NCI-H345 (cell line): ENCODE measurements around the gene SUMO1.
"Not testable (repeated sequence)": the region's sequence is repeated elsewhere in the genome, so short reads cannot be mapped to it uniquely, and the experiment has no call there.

ENCODE experiments used
- DNase-seq: peaks from one replicate; lab custom pipeline; 2025; lab: John Stamatoyannopoulos, UW

Gene SUMO1

DNA sequence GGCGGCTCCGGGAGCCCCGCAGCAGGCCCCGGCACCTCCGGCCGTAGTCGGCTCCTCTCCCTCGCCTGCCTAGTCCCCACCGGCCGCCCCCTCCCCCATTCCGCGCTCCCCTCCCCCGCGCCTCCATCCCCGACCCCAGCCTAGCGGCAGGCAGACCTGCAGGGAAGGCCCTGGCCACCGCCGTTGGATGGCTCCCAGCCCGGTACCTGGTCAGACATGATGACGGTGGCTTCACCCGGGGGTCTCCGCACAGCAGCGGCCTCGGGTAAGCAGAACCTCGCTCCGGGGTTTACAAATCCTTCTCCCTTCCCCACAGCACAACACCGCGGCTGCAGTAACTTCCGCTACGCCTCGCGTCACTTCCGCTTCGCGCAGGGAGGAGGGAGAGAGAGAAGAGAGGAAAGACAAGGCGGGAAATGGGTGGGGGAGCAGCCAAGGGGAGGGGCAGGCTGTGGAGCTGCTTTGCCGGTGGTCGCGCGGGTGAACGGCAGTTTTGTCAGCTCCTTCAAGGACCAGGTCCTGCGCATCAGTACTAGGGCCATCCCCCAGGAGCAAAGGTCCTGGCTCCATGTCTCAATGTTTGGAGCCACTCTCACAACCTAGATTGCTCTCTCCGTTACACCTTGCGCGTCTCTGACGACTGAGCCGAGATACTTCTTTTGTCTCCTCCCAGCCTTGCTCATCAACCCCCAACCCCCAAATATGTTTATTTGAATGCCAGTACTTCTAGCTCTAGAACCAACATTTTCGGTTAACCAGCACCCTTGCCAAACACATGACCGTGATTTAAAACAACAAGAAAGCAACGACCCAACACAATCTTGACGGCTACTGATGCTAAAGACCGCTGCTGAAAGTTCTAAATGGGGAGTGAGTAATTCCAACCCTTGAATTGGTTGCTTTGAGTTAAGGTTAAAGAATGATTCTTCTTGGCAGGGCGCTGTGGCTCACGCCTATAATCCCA lies at the start of gene SUMO1:
TSS of gene SUMO1 (minus strand) at position 364 of the 964 bp plus-strand sequence. CDS start at position 218, 146 bp downstream.
- DNase-seq = peak; percentile 94

DNA sequence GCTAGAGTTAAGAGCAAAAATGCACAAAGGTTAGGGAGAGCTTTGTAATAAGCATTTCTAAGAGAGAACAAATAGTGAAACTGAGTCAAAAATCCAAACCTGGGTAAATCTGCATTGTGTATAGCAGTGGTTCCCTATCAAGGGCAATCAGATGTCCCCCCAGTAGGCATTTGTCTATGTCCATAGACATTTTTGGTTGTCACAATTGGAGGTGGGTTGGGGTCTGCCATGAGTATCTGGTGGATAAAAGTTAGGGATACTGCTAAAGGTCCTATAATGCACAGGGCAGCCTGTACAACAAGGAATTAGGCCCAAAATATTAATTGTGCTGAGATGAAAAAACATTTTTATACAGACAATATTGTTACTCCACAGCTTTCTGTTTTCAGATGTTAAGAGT lies 48.2 kb upstream of the SUMO1 start:
- no peak for DNase-seq

- DNase-seq = peak; percentile 10
Observed at GRCh38 chr2:202278944-202279343, 40.5 kb upstream of the SUMO1 start.

GRCh38 chr2:202278036-202278760 lies 39.8 kb upstream of the SUMO1 start:
- DNase-seq = peak; percentile 5

DNA sequence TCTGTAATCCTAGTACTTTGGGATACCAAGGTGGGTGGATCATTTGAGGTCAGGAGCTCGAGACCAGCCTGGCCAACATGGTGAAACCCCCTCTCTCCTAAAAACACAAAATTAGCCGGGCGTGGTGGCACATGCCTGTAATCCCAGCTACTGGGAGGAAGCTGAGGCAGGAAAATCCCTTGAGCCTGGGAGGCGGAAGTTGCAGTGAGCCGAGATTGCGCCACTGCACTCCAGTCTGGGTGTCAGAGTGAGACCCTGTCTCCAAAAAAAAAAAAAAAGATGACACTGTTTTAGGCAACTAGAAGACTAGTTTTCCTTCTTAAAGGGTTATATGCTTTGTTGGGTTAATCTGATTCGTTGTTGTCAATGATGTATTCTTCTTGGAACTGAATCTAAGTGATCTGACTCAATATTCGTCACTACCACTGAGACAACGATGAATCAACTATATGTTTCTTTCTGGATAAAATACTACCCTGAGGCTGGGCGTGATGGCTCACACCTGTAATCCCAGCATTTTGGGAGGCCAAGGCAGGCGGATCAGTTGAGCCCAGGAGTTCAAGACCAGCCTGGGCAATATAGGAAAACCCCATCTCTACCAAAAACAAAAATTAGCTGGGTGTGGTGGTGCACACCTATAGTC lies 37.8 kb upstream of the SUMO1 start:
- not testable (repeated sequence) for DNase-seq

DNA sequence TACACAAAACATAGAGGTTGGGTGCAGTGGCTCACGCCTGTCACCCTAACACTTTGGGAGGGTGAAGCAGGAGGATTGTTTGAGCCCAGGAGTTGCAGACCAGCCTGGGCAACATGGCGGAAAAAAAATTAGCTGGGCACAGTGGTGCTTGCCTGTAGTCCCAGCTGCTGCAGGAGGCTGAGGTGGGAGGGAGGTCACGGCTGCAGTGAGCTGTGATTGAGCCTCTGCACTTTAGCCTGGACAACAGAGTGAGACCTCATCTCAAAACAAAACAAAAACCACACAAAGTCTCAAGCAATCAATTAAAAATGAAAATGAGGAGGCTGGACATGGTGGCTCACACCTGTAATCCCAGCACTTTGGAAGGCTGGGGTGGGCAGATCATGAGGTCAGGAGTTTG lies 32.1 kb upstream of the SUMO1 start:
- DNase-seq = no peak

DNA sequence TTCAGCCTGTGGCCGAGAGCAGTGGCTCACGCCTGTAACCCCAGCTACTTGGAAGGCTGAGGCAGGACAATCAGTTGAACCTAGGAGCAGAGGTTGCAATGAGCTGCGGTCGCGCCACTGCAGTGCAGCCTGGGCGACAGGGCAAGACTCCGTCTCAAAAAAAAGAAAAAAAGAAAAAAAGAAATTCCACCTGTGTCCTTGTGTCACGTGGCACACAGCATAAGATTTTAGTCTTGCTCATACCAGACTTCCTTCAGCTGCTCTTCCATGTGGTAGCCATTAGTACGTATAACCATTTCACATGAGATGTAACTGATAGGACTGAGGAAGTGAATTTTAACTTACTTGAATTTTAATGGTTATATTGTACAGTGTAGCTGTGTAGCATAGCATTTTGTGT lies 31.2 kb upstream of the SUMO1 start:
- no peak for DNase-seq

- no peak for DNase-seq
Observed at GRCh38 chr2:202267495-202267894, 29.1 kb upstream of the SUMO1 start.

DNA sequence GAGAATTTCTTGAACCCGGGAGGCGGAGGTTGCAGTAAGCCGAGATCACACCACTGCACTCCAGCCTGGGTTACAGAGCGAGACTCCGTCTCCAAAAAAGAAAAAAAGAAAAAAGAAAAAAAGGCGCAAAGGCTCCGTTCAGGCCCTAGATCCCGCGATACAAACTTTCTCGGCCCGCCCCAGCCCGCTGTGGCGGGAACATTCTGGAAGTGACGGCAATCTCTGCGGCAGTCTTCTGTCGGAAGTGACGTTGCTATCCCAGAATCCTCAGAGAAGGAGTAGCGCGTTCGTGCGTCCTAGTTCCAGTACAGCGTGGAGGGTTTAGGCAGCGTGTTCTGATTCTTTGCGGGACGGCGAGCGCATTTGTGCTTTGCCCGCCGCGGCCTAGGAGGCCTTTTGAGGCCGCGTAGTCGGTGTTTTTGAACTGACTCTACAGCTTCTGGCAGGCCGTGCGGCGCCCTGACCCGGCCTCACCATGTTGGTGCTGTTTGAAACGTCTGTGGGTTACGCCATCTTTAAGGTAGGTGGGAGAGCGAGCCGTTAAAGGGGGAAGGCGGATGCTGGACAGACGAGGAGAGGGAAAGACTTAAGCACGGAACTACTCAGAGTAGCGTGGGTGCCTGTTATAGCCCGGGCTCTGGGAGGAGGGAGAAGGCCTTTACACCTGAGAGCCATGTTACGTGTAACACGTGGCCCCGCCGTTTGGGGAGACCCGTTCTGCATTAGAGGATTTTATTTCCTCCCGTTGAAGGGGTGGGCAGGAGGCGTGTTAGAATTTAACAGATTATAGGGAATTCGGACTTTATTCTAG lies 27.3 kb upstream of the SUMO1 start, which contains the start of gene NOP58:
TSS of gene NOP58 (plus strand) at position 297 of the 811 bp plus-strand sequence. CDS start at position 476, 179 bp downstream.
- peak; percentile 97 for DNase-seq

GRCh38 chr2:202261531-202261930 lies 23.1 kb upstream of the SUMO1 start:
- DNase-seq = no peak

- DNase-seq = no peak
Observed at GRCh38 chr2:202251494-202251893, 13.1 kb upstream of the SUMO1 start.

DNA sequence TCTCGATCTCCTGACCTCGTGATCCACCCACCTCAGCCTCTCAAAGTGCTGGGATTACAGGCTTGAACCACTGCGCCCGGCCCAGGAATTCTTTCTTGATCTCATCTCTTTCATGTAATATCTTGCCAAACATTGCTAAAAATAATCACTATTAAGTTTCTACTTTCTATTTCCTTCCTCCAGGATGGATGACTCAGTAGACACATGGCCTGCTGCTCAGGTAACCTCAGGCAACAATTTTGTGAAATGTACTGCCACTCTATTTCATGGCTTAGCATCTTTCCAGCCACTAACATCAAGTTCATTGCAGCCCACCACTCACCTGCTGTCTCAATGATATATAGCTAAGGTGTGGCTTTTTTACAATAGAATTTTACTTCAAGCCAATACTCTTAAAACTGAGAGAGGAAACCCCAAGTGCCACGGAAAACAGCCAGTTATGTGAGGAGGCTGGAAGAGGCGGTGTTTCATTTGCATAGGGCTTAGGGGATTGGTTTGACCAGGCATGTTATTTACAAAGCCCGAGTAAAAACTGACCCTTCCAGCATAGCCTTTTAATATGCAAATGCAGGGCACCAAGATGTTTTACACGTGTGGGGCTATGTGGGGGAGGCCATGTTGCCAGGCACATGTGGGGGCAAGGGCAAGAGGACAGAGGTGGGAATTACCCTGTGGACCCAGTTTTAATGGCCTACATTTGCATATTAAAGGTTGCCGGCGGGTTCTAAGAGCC lies 11.3 kb upstream of the SUMO1 start:
- no peak for DNase-seq

DNA sequence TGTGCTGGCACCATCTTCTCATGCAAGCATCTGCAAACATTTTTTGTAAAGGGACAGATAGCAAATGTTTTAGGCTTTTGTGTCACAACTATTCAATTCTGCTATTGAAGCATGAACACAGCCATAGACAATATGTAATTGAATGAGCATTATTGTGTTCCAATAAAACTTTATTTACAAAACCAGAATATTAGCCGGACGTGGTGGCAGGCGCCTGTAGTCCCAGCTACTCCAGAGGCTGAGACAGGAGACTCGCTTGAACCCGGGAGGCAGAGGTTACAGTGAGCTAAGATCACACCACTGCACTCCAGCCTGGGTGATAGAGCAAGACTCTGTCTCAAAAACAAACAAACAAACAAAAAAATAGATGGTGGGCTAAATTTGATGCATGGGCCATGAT lies 9.3 kb upstream of the SUMO1 start:
- DNase-seq = not testable (repeated sequence)

DNA sequence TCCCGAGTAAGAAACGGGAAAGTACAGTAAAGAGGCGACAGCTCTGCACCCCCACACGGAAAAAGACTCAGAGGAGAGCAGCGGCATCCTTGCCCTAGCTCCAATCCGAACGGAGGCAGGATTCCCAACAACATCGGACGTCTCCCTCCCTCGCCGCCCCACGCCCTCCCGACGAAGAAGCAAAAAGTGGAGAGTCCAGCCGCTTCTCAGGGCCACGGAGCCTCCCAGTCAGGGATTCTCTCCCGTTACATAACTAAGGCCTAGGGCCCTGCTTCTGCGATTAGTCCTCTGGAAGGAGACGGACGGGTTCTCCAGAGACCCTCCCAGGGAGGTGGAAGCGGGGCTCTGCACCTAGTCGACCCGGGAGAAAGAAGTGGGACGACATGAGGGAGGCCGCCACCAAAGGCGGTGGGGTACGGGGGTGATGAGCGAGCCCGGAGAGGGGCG lies 587 bp downstream of the SUMO1 start:
- DNase-seq = peak; percentile 10

GRCh38 chr2:202221873-202222272 lies 16.5 kb downstream of the SUMO1 start:
- no peak for DNase-seq

- DNase-seq = no peak
Observed at GRCh38 chr2:202215179-202215578, 23.2 kb downstream of the SUMO1 start.

DNA sequence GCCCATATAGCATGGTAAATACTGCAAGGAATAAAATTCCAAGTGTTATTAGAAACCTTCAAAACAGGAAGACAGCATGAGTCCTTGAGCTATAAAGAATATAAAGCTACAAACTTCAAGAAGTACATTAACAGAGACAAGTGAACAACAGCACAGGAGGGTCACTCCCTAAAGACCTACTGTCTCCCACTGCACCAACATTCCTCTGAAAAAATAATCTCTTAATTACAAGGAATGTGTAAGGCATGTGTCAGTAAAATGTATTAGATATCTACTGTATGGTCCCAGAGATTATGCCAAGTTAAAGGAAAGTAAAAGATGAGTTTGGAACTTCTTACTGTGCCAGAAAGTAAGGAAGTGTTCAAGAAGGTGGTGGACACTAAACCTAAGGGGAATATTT lies 29.9 kb downstream of the SUMO1 start:
- DNase-seq = no peak

DNA sequence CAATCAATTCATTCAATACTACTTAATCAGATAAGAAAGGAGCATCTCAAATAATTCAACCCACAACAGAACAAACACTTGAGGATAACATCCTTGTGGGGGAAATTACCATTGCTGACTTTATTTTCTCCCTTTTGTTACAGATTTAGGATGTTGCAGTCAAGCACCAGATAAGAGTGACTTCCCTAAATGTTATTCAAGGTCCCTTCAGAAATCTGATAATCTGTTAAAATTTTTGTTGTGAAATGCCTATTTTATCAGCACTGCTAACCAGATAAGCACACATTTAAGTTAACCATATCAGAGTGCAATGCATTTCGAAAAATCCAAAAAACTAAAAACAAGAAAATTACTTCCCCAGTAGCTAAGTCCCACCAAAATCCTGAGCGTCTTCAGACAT lies 33.5 kb downstream of the SUMO1 start:
- DNase-seq = no peak

- DNase-seq = no peak
Observed at GRCh38 chr2:202203348-202203747, 35.0 kb downstream of the SUMO1 start.

DNA sequence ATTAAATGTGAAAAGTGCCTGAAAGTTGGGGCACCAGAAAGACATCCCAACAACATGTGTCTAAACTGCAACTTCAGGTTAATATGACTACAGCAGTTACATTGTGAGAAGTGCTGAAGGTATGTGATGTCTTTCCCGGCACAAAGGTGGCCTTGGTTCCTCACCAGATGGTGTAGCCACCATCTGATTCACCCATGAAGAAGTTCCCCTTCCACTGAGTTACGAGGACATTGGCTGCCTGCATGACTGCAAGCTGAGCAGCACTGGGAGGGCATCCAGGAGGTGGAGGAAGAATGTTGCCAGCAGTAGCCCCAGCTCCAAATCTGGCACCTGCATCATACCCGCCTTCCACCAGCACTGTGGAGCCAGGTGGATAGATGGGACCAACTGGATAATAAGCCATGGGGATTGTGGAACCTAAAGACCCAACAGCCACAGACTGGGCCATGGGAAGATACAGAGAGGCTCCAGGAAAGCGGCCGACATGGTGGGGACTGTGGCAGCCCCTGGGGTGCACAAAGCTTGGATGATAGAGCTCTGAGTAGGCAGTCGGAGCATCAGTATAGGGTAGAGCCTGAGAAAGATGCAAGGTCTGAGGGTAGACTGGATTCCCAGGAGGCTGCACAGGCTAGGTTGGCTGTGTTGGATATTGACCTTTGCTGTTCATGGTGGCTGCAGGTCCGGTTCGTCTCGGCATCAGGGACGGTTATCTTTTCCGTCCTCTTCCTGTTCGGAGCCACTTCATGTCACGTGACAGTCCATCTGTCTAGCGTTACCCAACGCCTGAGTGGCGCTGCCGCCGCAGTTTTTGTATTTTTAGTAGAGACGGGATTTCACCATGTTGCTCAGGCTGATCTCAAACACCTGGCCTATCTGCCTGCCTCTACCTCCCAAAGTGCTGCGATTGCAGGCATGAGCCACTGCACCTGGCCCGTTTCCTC lies 36.9 kb downstream of the SUMO1 start:
- no peak for DNase-seq
